ENCODE measurements around the gene SART1. TPM values are rescaled to one million over a fixed set of nuclear protein-coding genes. Genes with fewer than 3 reads are reported as not detected.

Gene SART1
- total and polyA plus RNA-seq, 10 of the 15 experiments (the other 5 are each of a cell fraction or from before 2014, with no cell fraction given) = 6.2 to 60.5 (median 37.4) TPM

- H3K36me3 ChIP-seq (ENCODE audit: control insufficient read depth in 2 of 2, insufficient read depth in 2 of 2, low read length in 1 of 2) = peaks cover under 1 to 3% of the 10 kb centered on the region in 2 experiments; a peak in 3 of 4 replicates
- H3K4me1 ChIP-seq (ENCODE audit: control insufficient read depth, insufficient read depth, low read length) = no peaks in the 10 kb centered on the region
- no peak overlapping the region for H3K9ac ChIP-seq (ENCODE audit: control insufficient read depth, insufficient read depth, low read length)
- in situ Hi-C loops (cut with MboI) (no loop called here), intact Hi-C loops (cut with micrococcal nuclease; ENCODE audit: unreplicated experiment) (no loop called here)
- ChIA-PET POLR2A (interaction anchor here (0.6 kb wide), 2 partner anchors 14 to 23 kb away, joined by 3 read pairs; no protein-coding TSS in a partner anchor), RAD21 (ENCODE audit: unreplicated experiment) (interaction anchor here (1.9 kb wide), 1 partner anchor 93 kb away, joined by 5 read pairs; the partner anchor contains the start of gene CCDC85B), CTCF (interaction anchor here (0.6 to 4.8 kb wide), 2 partner anchors 98 to 166 kb away, joined by 3 to 51 read pairs; no protein-coding TSS in a partner anchor), SMC1A (ENCODE audit: uncharacterized antibody, unreplicated experiment) (interaction anchor here (4.4 kb wide), 1 partner anchor 99 kb away, joined by 28 read pairs; no protein-coding TSS in a partner anchor)
- FAIRE-seq (no peak), DNase-seq (ENCODE audit: low read depth, low spot score) (no peak), ATAC-seq (no peak)
- no peak overlapping the region for H3K27ac ChIP-seq (ENCODE audit: control insufficient read depth, insufficient read depth)
- H2AFZ ChIP-seq (ENCODE audit: control insufficient read depth, low read depth, low read length) = no peak overlapping the region
- no peak for TF ChIP-seq MAX (IDR thresholded peaks at IDR 0.05; ENCODE audit: low read depth, low read length)
- TF ChIP-seq PAX8 (IDR thresholded peaks at IDR 0.05) = no peak
- no peak for TF ChIP-seq NRF1 (conservative IDR thresholded peaks at IDR 0.05; ENCODE audit: low read depth, low read length)
- TF ChIP-seq RFX5 (IDR thresholded peaks at IDR 0.05; ENCODE audit: low read depth, low read length) = no peak
- TF ChIP-seq E2F4 (IDR thresholded peaks at IDR 0.05; ENCODE audit: low read depth, low read length) = no peak
- TF ChIP-seq STAT3 (IDR thresholded peaks at IDR 0.05; ENCODE audit: low read depth, low read length) = no peak
- TF ChIP-seq NR2F1 (conservative IDR thresholded peaks at IDR 0.05) = no peak
- no peak for TF ChIP-seq ZNF687 (IDR thresholded peaks at IDR 0.05)
- no peak for TF ChIP-seq FOXM1 (IDR thresholded peaks at IDR 0.05; ENCODE audit: low read depth, low read length)
- no peak for TF ChIP-seq SPI1 (IDR thresholded peaks at IDR 0.05; ENCODE audit: borderline replicate concordance, insufficient read depth, low read depth, low read length)
- TF ChIP-seq EGR1 (IDR thresholded peaks at IDR 0.05; ENCODE audit: borderline replicate concordance in 1 of 2, low read depth in 2 of 2, low read length in 2 of 2) = no peak
- TF ChIP-seq RUNX3 (IDR thresholded peaks at IDR 0.05; ENCODE audit: low read length) = no peak
- TF ChIP-seq EED (IDR thresholded peaks at IDR 0.05; ENCODE audit: low read depth) = no peak
- no peaks in the 10 kb centered on the region for H3K79me2 ChIP-seq (ENCODE audit: control insufficient read depth, insufficient read depth, low read length)
- no TSS peak for BruUV-seq (replicated peaks)
- 83% methylated on average over 5 of the region's 5 CpGs for WGBS (ENCODE audit: insufficient coverage, insufficient replicate concordance, low lambda C conversion rate, missing lambda C conversion rate)
- H3K9me3 ChIP-seq (replicated peaks; ENCODE audit: control insufficient read depth, insufficient read depth, low read length) = no peaks in the 10 kb centered on the region
- no peak overlapping the region for H3K4me2 ChIP-seq (ENCODE audit: control insufficient read depth, insufficient read depth)
- no peaks in the 10 kb centered on the region for H4K20me1 ChIP-seq (ENCODE audit: control insufficient read depth, insufficient read depth)
- H3K27me3 ChIP-seq (replicated peaks in 1 of 2; ENCODE audit: control insufficient read depth in 2 of 2, insufficient read depth in 2 of 2, low read length in 1 of 2) = no peaks in the 10 kb centered on the region
- H3K4me3 ChIP-seq = no peak overlapping the region
These were observed 22.1 kb downstream of the SART1 start for GRCh38 chr11:65983589-65983987.

Measured in GM12878 (cell line).